ENCODE results near the gene PITPNC1. TPM values are rescaled to one million over a fixed set of nuclear protein-coding genes. Genes with fewer than 3 reads are reported as not detected.
"Not testable (repeated sequence)": the region's sequence is repeated elsewhere in the genome, so short reads cannot be mapped to it uniquely, and the experiment has no call there.

PITPNC1 gene
- total and polyA plus RNA-seq, 2 donors (not counting 1 experiment from before 2014, with no cell fraction given): 5.8 to 7.1 TPM

DNA sequence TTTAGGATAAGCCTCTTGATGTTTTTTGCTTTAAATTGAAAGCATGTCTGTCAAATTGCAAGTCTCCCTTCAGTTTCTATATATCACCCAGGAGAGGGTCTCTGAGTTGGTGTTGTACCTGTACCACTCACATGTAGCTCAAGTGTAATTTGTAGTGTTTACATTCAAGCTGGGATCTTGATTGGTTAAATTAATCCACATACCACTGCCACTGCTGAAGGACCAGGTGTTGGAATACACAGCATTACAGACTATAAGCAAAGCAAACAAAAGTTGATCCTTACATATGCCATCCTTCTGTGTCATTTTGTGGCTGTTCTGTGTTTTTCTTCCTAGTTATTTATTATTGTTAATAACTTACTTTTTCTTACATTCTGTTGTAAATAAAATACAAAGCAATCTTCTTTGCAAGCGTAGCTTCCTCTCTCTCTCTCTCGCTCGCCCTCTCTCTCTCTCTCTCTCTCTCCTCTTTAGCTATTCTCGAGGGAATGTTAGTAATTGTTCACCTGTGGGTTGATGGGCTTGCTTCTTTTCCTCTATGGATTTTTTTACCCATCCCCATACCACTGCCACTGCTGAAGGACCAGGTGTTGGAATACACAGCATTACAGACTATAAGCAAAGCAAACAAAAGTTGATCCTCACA, 319.9 kb downstream of the PITPNC1 start:
- Histone ChIP-seq H2AFZ (ENCODE audit: low read length) (no peak overlapping the region), H3K9ac (ENCODE audit: insufficient read depth, low read length) (no peak overlapping the region), H3K36me3 (ENCODE audit: control insufficient read depth, insufficient read depth, low read length) (no peaks in the 10 kb centered on the region), H3K4me3 (replicated peaks in 1 of 4; ENCODE audit: control extremely low read depth in 1 of 4, insufficient read depth in 1 of 4, low read depth in 3 of 4, low read length in 4 of 4) (no peak overlapping the region), H3K27me3 (ENCODE audit: control insufficient read depth, insufficient read depth, low read length) (no peaks in the 10 kb centered on the region), H3K9me3 (ENCODE audit: control insufficient read depth, insufficient read depth, low read depth, low read length) (no peaks in the 10 kb centered on the region), H4K20me1 (ENCODE audit: control insufficient read depth, extremely low read depth, insufficient read depth, low read length) (no peaks in the 10 kb centered on the region), H3K79me2 (ENCODE audit: control insufficient read depth, insufficient read depth, low read length) (no peaks in the 10 kb centered on the region), H3K4me2 (ENCODE audit: extremely low read depth, insufficient read depth, low read length) (no peak overlapping the region), H3K27ac (ENCODE audit: insufficient read depth, low read length) (no peak overlapping the region), H3K4me1 (ENCODE audit: control insufficient read depth, extremely low read depth, insufficient read depth, low read length) (no peaks in the 10 kb centered on the region)
- DNase-seq (ENCODE audit: low read depth in 2 of 2): no peak
- TF ChIP-seq CTCF (conservative IDR thresholded peaks at IDR 0.05 in 1 of 2, IDR thresholded peaks at IDR 0.05 in 1 of 2; ENCODE audit: low read depth in 1 of 2, low read length in 2 of 2) (no peak), EZH2 (IDR thresholded peaks at IDR 0.05; ENCODE audit: low read length, missing control alignments) (no peak)

DNA sequence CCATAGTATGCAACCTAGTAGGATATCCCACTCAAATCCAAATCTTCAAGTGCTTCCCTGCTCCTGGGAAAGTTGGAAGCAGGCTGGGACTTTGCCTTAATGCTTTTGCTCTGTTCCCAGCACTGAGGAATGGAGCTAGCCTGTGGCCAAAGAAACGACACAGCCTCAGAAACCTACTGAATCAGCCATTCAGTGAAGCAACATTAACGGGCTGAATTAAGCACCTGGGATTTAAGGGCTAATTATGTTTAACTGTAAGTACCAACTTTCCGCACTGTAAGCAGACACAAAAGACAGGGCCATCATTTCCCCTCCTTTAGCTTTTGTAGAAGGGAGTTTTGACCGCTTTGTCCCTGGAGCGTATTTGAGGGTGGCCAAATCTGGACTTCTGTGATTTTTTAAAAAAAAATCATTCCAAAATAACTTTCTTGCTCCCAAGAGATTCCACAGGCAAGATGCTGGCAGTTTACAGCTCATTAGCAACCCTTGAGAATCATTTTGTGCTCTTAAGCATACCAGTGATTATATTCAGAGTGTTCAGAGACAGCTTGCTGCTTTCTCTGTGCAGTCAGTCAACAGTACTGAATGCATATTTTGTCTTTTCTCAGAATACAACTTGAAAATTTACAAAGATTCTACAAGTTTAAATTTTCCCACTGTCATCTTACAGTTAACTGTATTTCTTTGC, 323.1 kb downstream of the PITPNC1 start:
- Histone ChIP-seq H3K9me3 (ENCODE audit: control insufficient read depth, insufficient read depth, low read depth, low read length) (no peaks in the 10 kb centered on the region), H3K27me3 (ENCODE audit: control insufficient read depth, insufficient read depth, low read length) (no peaks in the 10 kb centered on the region), H3K4me3 (replicated peaks in 1 of 4; ENCODE audit: control extremely low read depth in 1 of 4, insufficient read depth in 1 of 4, low read depth in 3 of 4, low read length in 4 of 4) (no peak overlapping the region), H3K9ac (ENCODE audit: insufficient read depth, low read length) (no peak overlapping the region), H3K4me2 (ENCODE audit: extremely low read depth, insufficient read depth, low read length) (no peak overlapping the region), H2AFZ (ENCODE audit: low read length) (no peak overlapping the region), H3K36me3 (ENCODE audit: control insufficient read depth, insufficient read depth, low read length) (no peaks in the 10 kb centered on the region), H3K4me1 (ENCODE audit: control insufficient read depth, extremely low read depth, insufficient read depth, low read length) (no peaks in the 10 kb centered on the region), H3K79me2 (ENCODE audit: control insufficient read depth, insufficient read depth, low read length) (no peaks in the 10 kb centered on the region), H3K27ac (ENCODE audit: insufficient read depth, low read length) (no peak overlapping the region), H4K20me1 (ENCODE audit: control insufficient read depth, extremely low read depth, insufficient read depth, low read length) (no peaks in the 10 kb centered on the region)
- no peak for TF ChIP-seq EZH2 (IDR thresholded peaks at IDR 0.05; ENCODE audit: low read length, missing control alignments)
- TF ChIP-seq CTCF (conservative IDR thresholded peaks at IDR 0.05 in 1 of 2, IDR thresholded peaks at IDR 0.05 in 1 of 2; ENCODE audit: low read depth in 1 of 2, low read length in 2 of 2): no peak
- DNase-seq (ENCODE audit: low read depth in 2 of 2): no peak

DNA sequence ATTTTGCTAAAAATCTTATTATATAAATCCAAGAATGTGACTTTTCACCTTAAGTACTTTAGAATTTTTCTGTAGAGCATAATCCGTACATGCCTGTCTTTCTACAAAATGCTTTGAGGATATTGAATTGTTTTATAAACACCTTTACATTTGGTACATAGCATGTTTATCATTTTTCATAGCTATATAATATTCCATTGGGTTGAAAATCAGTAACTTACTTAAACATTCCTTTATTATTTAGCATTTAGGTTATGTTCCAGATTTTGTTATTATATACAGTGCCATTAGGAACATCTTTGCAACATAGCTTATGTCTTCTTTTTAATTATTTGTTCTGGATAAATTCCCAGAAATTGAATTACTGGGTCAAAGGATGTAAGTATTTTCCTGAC, 323.6 kb downstream of the PITPNC1 start:
- no peaks in the 10 kb centered on the region for H4K20me1 ChIP-seq (ENCODE audit: control insufficient read depth, extremely low read depth, insufficient read depth, low read length)
- H3K4me1 ChIP-seq (ENCODE audit: control insufficient read depth, extremely low read depth, insufficient read depth, low read length): no peaks in the 10 kb centered on the region
- no peak overlapping the region for H3K4me2 ChIP-seq (ENCODE audit: extremely low read depth, insufficient read depth, low read length)
- H3K9ac ChIP-seq (ENCODE audit: insufficient read depth, low read length): no peak overlapping the region
- no peak overlapping the region for H3K4me3 ChIP-seq (replicated peaks in 1 of 4; ENCODE audit: control extremely low read depth in 1 of 4, insufficient read depth in 1 of 4, low read depth in 3 of 4, low read length in 4 of 4)
- no peaks in the 10 kb centered on the region for H3K36me3 ChIP-seq (ENCODE audit: control insufficient read depth, insufficient read depth, low read length)
- H3K79me2 ChIP-seq (ENCODE audit: control insufficient read depth, insufficient read depth, low read length): no peaks in the 10 kb centered on the region
- no peak for DNase-seq (ENCODE audit: low read depth in 2 of 2)
- no peak overlapping the region for H3K27ac ChIP-seq (ENCODE audit: insufficient read depth, low read length)
- no peaks in the 10 kb centered on the region for H3K27me3 ChIP-seq (ENCODE audit: control insufficient read depth, insufficient read depth, low read length)
- no peak overlapping the region for H2AFZ ChIP-seq (ENCODE audit: low read length)
- TF ChIP-seq CTCF (conservative IDR thresholded peaks at IDR 0.05 in 1 of 2, IDR thresholded peaks at IDR 0.05 in 1 of 2; ENCODE audit: low read depth in 1 of 2, low read length in 2 of 2) (no peak), EZH2 (IDR thresholded peaks at IDR 0.05; ENCODE audit: low read length, missing control alignments) (no peak)
- no peaks in the 10 kb centered on the region for H3K9me3 ChIP-seq (ENCODE audit: control insufficient read depth, insufficient read depth, low read depth, low read length)

GRCh38 chr17:67702861-67703260, 325.8 kb downstream of the PITPNC1 start:
- not testable (repeated sequence) for H3K27ac ChIP-seq (ENCODE audit: insufficient read depth, low read length)

More at GRCh38 chr17:67702861-67703260, 325.8 kb downstream of the PITPNC1 start:
- not testable (repeated sequence) for H3K9me3 ChIP-seq (ENCODE audit: control insufficient read depth, insufficient read depth, low read depth, low read length); H2AFZ ChIP-seq (ENCODE audit: low read length); H3K36me3 ChIP-seq (ENCODE audit: control insufficient read depth, insufficient read depth, low read length); H4K20me1 ChIP-seq (ENCODE audit: control insufficient read depth, extremely low read depth, insufficient read depth, low read length); H3K27me3 ChIP-seq (ENCODE audit: control insufficient read depth, insufficient read depth, low read length); DNase-seq (ENCODE audit: low read depth in 2 of 2); H3K4me3 ChIP-seq (replicated peaks in 1 of 4; ENCODE audit: control extremely low read depth in 1 of 4, insufficient read depth in 1 of 4, low read depth in 3 of 4, low read length in 4 of 4); H3K4me1 ChIP-seq (ENCODE audit: control insufficient read depth, extremely low read depth, insufficient read depth, low read length); H3K4me2 ChIP-seq (ENCODE audit: extremely low read depth, insufficient read depth, low read length); H3K79me2 ChIP-seq (ENCODE audit: control insufficient read depth, insufficient read depth, low read length); H3K9ac ChIP-seq (ENCODE audit: insufficient read depth, low read length)

Data from fibroblast of lung (primary cell).